Measurements from ENCODE around the gene UBE2V1.

- TF ChIP-seq CTCF (IDR thresholded peaks at IDR 0.05; ENCODE audit: poor library complexity) (no peak), EZH2phosphoT487 (IDR thresholded peaks at IDR 0.05; ENCODE audit: low read depth, severe bottlenecking, unreplicated experiment) (no peak), EZH2 (IDR thresholded peaks at IDR 0.05; ENCODE audit: borderline replicate concordance) (no peak)
Measured at GRCh38 chr20:50073500-50073899, 39.5 kb downstream of the UBE2V1 start.
